GM13977 (cell line): ENCODE measurements around the gene HLA-DPB1.

Source experiments
- DNase-seq: peaks from one replicate; pipeline ENCODE4 v3.0.0; 2012; ENCODE audit warnings: low spot score
- in situ Hi-C: fragments of 300-500 bp; cut with MboI; formaldehyde crosslinking; loops from one replicate; pipeline ENCODE4 v1.12.0; 2022; ENCODE audit warnings: low sequenced_read_pairs, low pct_unique_long_range_greater_than_20kb, mixed read lengths, inconsistent platforms; ENCODE audit not compliant: unreplicated experiment
- TF ChIP-seq, protein P1 (sequence below): IDR thresholded peaks from 2 replicates; pipeline ENCODE4 v1.5.1; 2012; ENCODE audit warnings: mild to moderate bottlenecking, control low read depth; ENCODE audit not compliant: insufficient read depth; ENCODE audit errors: extremely low read depth, missing control alignments

HLA-DPB1 gene

GRCh38 chr6:33124947-33125346 is 49.2 kb downstream of the HLA-DPB1 start:
- TF ChIP-seq, protein P1, sequence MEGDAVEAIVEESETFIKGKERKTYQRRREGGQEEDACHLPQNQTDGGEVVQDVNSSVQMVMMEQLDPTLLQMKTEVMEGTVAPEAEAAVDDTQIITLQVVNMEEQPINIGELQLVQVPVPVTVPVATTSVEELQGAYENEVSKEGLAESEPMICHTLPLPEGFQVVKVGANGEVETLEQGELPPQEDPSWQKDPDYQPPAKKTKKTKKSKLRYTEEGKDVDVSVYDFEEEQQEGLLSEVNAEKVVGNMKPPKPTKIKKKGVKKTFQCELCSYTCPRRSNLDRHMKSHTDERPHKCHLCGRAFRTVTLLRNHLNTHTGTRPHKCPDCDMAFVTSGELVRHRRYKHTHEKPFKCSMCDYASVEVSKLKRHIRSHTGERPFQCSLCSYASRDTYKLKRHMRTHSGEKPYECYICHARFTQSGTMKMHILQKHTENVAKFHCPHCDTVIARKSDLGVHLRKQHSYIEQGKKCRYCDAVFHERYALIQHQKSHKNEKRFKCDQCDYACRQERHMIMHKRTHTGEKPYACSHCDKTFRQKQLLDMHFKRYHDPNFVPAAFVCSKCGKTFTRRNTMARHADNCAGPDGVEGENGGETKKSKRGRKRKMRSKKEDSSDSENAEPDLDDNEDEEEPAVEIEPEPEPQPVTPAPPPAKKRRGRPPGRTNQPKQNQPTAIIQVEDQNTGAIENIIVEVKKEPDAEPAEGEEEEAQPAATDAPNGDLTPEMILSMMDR: no peak
- in situ Hi-C loops: no loop called here
- DNase-seq: no peak

DNA sequence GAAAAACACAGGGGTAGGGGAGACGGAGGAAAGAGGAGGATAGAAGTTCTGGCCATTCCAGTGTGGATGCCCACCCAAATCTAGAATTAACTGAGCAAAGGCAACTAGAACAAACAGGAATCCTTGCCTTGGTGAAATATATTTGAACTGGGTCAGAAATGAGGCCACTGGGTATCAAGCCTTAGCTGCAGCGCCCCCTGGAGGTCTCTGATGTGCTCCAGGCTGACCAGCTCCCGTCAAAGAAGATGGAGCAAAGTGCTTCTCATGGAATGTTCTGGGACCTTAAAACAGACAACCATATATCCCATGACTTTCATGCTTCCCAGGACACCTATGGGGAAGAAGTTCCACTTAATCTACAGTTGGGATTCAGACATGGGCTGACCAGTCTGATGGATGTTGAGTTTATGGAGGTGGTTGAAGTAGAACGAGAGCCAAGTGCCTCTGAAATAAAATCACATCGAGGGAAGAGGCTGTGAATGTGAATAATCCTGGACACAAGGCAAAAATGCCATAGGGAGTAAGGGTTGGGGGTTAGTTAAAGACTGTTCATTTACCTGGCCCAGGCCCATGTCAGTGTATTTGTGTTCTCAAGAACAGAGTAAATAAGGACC is 50.4 kb downstream of the HLA-DPB1 start:
- in situ Hi-C loops: no loop called here
- DNase-seq: peak; percentile 68
- TF ChIP-seq, protein P1: peak; percentile 79

GRCh38 chr6:33128318-33128717 is 52.5 kb downstream of the HLA-DPB1 start:
- in situ Hi-C loops: no loop called here
- TF ChIP-seq, protein P1: no peak
- DNase-seq: peak; percentile 72

- TF ChIP-seq, protein P1: no peak
Measured at GRCh38 chr6:33132081-33132524, 56.3 kb downstream of the HLA-DPB1 start.

DNA sequence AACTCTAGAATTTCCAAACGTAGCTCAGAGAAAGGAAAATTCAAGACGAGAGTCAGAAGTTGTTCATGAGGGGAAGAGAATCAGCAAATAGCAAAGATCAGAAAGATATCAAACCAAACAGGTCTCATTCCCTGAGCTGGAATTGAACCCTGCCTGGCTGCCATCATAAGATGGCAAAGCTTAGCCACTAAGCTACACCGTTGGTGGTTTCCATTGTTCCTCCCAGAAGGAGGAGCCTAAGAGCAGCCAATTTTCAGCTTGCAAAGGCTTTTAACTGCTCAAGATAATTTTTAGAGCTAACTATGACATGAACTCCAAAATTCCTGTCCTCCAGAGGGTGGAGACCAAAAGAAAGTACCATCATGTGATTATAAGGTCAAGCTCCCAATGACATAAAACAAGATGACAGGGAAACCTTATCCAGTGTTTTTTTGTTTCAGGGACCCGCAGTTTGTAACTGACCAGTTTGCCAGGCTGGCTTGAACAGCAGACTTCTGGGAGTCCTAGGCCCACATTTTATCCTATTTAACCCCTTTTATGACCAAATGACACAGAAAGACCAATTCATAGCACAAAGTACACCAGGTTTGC is 60.6 kb downstream of the HLA-DPB1 start:
- TF ChIP-seq, protein P1: no peak
- DNase-seq: no peak
- in situ Hi-C loops: no loop called here

More at GRCh38 chr6:33132081-33132524, 56.3 kb downstream of the HLA-DPB1 start:
- DNase-seq: no peak
- in situ Hi-C loops: no loop called here
